Measurements from ENCODE around the gene FITM2.
"Not testable (repeated sequence)": the region's sequence is repeated elsewhere in the genome, so short reads cannot be mapped to it uniquely, and the experiment has no call there.

Gene FITM2

GRCh38 chr20:44335675-44336074, 24.7 kb upstream of the FITM2 start:
- DNase-seq, result no peak
- in situ Hi-C loops (cut with HindIII; ENCODE audit: low pct_ligation_motif_present, low pct_unique_long_range_greater_than_20kb, low sequenced_read_pairs), result no loop called here

GRCh38 chr20:44334709-44335108, 23.7 kb upstream of the FITM2 start:
- DNase-seq, result no peak
- in situ Hi-C loops (cut with HindIII; ENCODE audit: low pct_ligation_motif_present, low pct_unique_long_range_greater_than_20kb, low sequenced_read_pairs), result no loop called here

GRCh38 chr20:44334306-44334705, 23.3 kb upstream of the FITM2 start:
- no peak for DNase-seq
- in situ Hi-C loops (cut with HindIII; ENCODE audit: low pct_ligation_motif_present, low pct_unique_long_range_greater_than_20kb, low sequenced_read_pairs), result no loop called here

- DNase-seq, result no peak
- in situ Hi-C loops (cut with HindIII; ENCODE audit: low pct_ligation_motif_present, low pct_unique_long_range_greater_than_20kb, low sequenced_read_pairs), result no loop called here
Measured at GRCh38 chr20:44331201-44331600, 20.2 kb upstream of the FITM2 start.

GRCh38 chr20:44328428-44328827, 17.4 kb upstream of the FITM2 start:
- DNase-seq, result no peak
- in situ Hi-C loops (cut with HindIII; ENCODE audit: low pct_ligation_motif_present, low pct_unique_long_range_greater_than_20kb, low sequenced_read_pairs), result no loop called here

- DNase-seq; in situ Hi-C loops (cut with HindIII; ENCODE audit: low pct_ligation_motif_present, low pct_unique_long_range_greater_than_20kb, low sequenced_read_pairs): not testable (repeated sequence)
Measured at GRCh38 chr20:44327748-44328147, 16.7 kb upstream of the FITM2 start.

- in situ Hi-C loops (cut with HindIII; ENCODE audit: low pct_ligation_motif_present, low pct_unique_long_range_greater_than_20kb, low sequenced_read_pairs), result no loop called here
- no peak for DNase-seq
Measured at GRCh38 chr20:44326391-44327159, 15.6 kb upstream of the FITM2 start.

- DNase-seq, result no peak
- in situ Hi-C loops (cut with HindIII; ENCODE audit: low pct_ligation_motif_present, low pct_unique_long_range_greater_than_20kb, low sequenced_read_pairs), result no loop called here
Measured at GRCh38 chr20:44324343-44324742, 13.3 kb upstream of the FITM2 start.

GRCh38 chr20:44319839-44320422, 8.9 kb upstream of the FITM2 start:
- in situ Hi-C loops (cut with HindIII; ENCODE audit: low pct_ligation_motif_present, low pct_unique_long_range_greater_than_20kb, low sequenced_read_pairs), result no loop called here
- DNase-seq, result no peak

GRCh38 chr20:44314870-44315269, 3.9 kb upstream of the FITM2 start:
- in situ Hi-C loops (cut with HindIII; ENCODE audit: low pct_ligation_motif_present, low pct_unique_long_range_greater_than_20kb, low sequenced_read_pairs), result no loop called here
- DNase-seq, result no peak

GRCh38 chr20:44309763-44310663, 989 bp downstream of the FITM2 start:
- peak; percentile 30 for DNase-seq
- in situ Hi-C loops (cut with HindIII; ENCODE audit: low pct_ligation_motif_present, low pct_unique_long_range_greater_than_20kb, low sequenced_read_pairs), result no loop called here

GRCh38 chr20:44306927-44307326, 4.1 kb downstream of the FITM2 start:
- in situ Hi-C loops (cut with HindIII; ENCODE audit: low pct_ligation_motif_present, low pct_unique_long_range_greater_than_20kb, low sequenced_read_pairs), result no loop called here
- DNase-seq, result no peak

- no peak for DNase-seq
- in situ Hi-C loops (cut with HindIII; ENCODE audit: low pct_ligation_motif_present, low pct_unique_long_range_greater_than_20kb, low sequenced_read_pairs), result no loop called here
Measured at GRCh38 chr20:44304383-44304782, 6.6 kb downstream of the FITM2 start.

GRCh38 chr20:44302736-44303135, 8.3 kb downstream of the FITM2 start:
- in situ Hi-C loops (cut with HindIII; ENCODE audit: low pct_ligation_motif_present, low pct_unique_long_range_greater_than_20kb, low sequenced_read_pairs), result no loop called here
- DNase-seq, result no peak

- in situ Hi-C loops (cut with HindIII; ENCODE audit: low pct_ligation_motif_present, low pct_unique_long_range_greater_than_20kb, low sequenced_read_pairs), result no loop called here
- DNase-seq, result no peak
Measured at GRCh38 chr20:44302026-44302669, 8.9 kb downstream of the FITM2 start.

GRCh38 chr20:44301285-44301684, 9.7 kb downstream of the FITM2 start:
- in situ Hi-C loops (cut with HindIII; ENCODE audit: low pct_ligation_motif_present, low pct_unique_long_range_greater_than_20kb, low sequenced_read_pairs), result no loop called here
- no peak for DNase-seq

GRCh38 chr20:44299011-44299535, 11.9 kb downstream of the FITM2 start:
- DNase-seq; in situ Hi-C loops (cut with HindIII; ENCODE audit: low pct_ligation_motif_present, low pct_unique_long_range_greater_than_20kb, low sequenced_read_pairs): not testable (repeated sequence)

GRCh38 chr20:44297721-44298120, 13.3 kb downstream of the FITM2 start:
- in situ Hi-C loops (cut with HindIII; ENCODE audit: low pct_ligation_motif_present, low pct_unique_long_range_greater_than_20kb, low sequenced_read_pairs), result no loop called here
- no peak for DNase-seq

- DNase-seq, result no peak
- in situ Hi-C loops (cut with HindIII; ENCODE audit: low pct_ligation_motif_present, low pct_unique_long_range_greater_than_20kb, low sequenced_read_pairs), result no loop called here
Measured at GRCh38 chr20:44296011-44296410, 15.0 kb downstream of the FITM2 start.
